ENCODE measurements around the gene LUZP1.

LUZP1 gene

DNA sequence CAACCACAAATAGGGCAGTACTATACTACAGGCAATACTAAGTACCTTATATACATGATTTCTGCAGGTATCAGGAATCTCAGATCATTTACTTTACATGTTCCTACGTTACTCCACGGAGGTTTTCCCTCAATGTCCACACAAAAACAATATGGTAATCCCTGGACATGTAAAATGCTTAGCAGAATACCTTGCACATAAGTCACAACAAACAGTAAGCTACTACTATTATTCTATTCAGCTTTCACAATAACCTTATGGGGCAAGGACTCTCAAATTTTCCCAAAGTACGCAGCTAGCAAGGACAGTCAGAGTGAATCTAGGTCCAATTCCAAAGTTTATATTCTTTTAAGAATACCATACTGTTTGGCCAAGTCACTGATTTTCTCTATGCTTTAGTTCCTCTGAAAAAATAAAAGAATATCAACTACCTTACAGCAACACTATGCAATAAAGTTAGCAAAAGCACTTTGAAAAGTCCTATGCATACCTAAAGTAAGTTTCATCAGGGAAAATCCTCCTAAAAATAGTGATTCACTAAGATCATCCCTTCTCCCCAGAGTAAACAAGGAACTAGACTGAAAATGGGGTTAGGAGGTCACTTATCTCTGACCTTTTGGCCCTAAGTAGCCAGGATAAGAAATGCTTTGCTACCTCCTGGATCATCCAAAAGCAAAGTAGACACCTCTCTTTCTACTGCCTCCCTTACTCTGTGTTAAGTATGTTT, 67.4 kb downstream of the LUZP1 start:
- DNase-seq (ENCODE audit: extremely low read depth, low read depth), result no peak
- no peak overlapping the region for H3K4me3 ChIP-seq (replicated peaks; ENCODE audit: low read depth, low read length)
- TF ChIP-seq CTCF (IDR thresholded peaks at IDR 0.05; ENCODE audit: low read depth, low read length, missing control alignments), result no peak

GRCh38 chr1:23100074-23100748, 68.4 kb downstream of the LUZP1 start:
- no peak for TF ChIP-seq CTCF (IDR thresholded peaks at IDR 0.05; ENCODE audit: low read depth, low read length, missing control alignments)
- H3K4me3 ChIP-seq (replicated peaks; ENCODE audit: low read depth, low read length), result no peak overlapping the region
- DNase-seq (ENCODE audit: extremely low read depth, low read depth), result peak; percentile 65

- H3K4me3 ChIP-seq (replicated peaks; ENCODE audit: low read depth, low read length), result no peak overlapping the region
- DNase-seq (ENCODE audit: extremely low read depth, low read depth), result no peak
- TF ChIP-seq CTCF (IDR thresholded peaks at IDR 0.05; ENCODE audit: low read depth, low read length, missing control alignments), result no peak
These were observed 69.5 kb downstream of the LUZP1 start for GRCh38 chr1:23099171-23099536.

DNA sequence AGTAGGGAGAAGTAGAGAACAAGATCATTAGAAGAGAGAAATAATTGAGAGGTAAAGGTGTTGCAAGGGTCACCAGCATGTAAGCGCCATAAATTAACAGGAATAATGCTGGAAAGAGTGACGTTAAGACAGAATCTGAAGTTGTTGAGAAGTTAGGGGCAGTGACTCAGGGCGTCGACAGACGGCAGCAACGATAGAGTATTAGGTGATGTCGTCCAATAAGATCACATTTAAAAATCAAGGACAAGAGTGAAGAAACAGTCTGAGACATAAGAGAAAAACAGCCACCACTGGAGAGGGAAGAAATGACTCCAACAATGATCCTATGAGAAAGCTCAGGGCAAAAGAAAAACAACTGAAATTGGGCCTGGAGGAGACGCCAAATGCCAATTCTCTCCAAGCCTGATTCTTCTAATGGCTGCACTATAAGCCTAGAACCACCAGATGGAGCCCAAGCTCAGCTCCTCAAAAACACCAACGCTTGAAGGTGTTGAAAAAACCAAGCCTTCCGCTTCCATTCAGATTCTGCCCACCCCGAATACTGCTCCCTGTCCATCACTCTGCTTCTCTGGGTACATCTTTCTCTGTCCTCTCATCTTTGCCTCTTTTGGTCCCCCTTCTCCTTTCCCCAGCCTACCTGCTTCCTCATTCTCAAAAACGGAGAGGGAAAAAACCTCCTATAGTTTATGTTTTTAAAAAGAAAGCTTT, 70.0 kb downstream of the LUZP1 start:
- no peak overlapping the region for H3K4me3 ChIP-seq (replicated peaks; ENCODE audit: low read depth, low read length)
- peak; percentile 51 for DNase-seq (ENCODE audit: extremely low read depth, low read depth)
- peak; percentile 92 for TF ChIP-seq CTCF (IDR thresholded peaks at IDR 0.05; ENCODE audit: low read depth, low read length, missing control alignments)

DNA sequence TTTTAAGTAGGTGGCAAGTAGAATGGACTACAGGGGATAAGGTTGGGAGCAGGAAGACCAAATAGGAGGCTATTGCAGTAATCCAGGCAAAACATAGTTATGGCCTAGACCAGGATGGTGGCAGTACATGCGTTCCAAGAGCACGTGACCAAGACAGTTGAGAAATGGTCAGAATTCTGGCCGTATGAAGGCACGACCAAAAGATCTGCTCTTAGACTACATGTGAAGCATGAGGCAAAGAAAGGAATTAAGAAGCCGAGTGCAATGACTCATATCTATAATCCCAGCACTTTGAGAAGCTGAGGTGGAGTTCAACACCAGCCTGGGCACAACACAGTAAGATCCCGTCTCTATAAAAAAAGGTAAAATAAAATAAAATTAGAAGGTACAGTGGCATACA, 71.3 kb downstream of the LUZP1 start:
- no peak for DNase-seq (ENCODE audit: extremely low read depth, low read depth)
- no peak for TF ChIP-seq CTCF (IDR thresholded peaks at IDR 0.05; ENCODE audit: low read depth, low read length, missing control alignments)

GRCh38 chr1:23092447-23092846, 76.2 kb downstream of the LUZP1 start:
- no peak for TF ChIP-seq CTCF (IDR thresholded peaks at IDR 0.05; ENCODE audit: low read depth, low read length, missing control alignments)
- DNase-seq (ENCODE audit: extremely low read depth, low read depth), result no peak

More for the DNA sequence above, 71.3 kb downstream of the LUZP1 start:
- H3K4me3 ChIP-seq (replicated peaks; ENCODE audit: low read depth, low read length), result no peak overlapping the region

More at GRCh38 chr1:23092447-23092846, 76.2 kb downstream of the LUZP1 start:
- no peak overlapping the region for H3K4me3 ChIP-seq (replicated peaks; ENCODE audit: low read depth, low read length)
